HG02678 (cell line): Measurements from ENCODE around the gene ZCCHC7.
A peak's percentile ranks its signal among the peaks of the same experiment; 100 is the strongest.

Experiments
- ATAC-seq: cut with Tn5 transposase; IDR thresholded peaks from one replicate; pipeline ENCODE4 v1.9.1; 2021; ENCODE audit warnings: mild to moderate bottlenecking, moderate library complexity; ENCODE audit not compliant: unreplicated experiment

Gene ZCCHC7

DNA sequence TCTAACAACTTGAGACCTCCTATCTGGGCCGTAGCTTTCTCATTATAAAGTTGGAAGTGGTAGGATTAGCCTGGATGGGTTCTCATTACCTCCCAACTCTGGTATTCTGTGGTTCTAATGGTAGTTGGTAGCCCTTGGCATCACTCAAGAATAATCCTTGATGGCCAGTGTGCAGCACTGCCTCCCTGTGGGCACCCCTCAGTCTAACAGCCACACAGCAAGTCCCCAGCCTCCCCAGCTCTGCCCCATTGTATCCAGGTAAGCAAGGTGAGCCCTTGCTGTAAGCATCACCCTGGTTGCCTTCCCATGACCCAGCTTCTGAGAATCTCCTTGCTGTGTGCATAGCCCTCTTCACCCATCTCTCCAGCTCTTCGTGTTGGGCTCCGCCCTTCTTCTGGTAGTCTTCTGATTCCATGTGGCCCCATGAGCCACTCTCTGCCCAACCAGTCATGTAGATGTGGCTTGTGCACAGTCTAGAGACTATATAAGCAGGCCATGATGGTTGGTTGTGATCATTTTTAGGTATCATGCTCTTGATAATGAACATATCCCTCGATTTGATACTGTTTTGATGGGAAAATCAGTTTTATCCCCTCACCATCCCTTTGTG lies 244.5 kb downstream of the ZCCHC7 start:
- ATAC-seq: no peak

DNA sequence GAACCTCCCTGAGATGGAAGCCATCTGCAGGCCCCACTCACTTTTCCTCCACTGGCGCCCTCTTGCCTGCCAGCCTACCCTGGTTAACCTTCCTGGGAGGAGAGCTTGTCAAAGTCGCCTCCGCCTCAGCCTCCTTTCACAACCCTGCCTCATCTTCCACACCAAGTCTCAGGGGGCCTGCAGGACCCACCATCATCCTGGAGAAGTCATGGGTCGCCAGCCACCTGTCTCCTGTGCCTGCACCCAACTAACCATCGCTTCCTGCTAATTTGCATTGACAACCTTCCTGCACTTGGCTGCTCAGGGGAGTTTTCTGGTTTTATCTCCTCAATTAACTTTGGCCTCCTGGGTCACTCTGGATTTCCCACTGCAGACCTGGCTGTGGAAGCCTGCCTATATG lies 249.3 kb downstream of the ZCCHC7 start:
- ATAC-seq: peak; percentile 37

DNA sequence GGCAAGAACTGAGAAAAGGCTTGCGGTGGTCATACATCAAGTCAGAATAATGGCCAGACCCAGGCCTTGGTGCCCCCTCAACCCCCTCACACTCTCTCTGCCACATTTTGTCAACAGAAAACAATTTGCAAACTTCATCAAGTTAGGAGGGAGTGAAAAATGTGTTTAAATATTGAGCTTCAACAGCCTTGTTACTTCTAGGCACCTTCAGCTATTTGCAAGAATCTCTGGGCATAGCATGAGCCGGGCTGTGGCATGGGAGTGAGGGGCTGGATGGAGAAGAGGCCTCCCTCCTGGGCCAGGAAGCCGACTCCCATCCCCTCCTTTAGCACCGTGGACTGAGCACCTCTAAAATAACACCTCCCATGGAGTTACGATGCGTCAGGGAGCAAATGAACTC lies 249.9 kb downstream of the ZCCHC7 start:
- no peak for ATAC-seq

DNA sequence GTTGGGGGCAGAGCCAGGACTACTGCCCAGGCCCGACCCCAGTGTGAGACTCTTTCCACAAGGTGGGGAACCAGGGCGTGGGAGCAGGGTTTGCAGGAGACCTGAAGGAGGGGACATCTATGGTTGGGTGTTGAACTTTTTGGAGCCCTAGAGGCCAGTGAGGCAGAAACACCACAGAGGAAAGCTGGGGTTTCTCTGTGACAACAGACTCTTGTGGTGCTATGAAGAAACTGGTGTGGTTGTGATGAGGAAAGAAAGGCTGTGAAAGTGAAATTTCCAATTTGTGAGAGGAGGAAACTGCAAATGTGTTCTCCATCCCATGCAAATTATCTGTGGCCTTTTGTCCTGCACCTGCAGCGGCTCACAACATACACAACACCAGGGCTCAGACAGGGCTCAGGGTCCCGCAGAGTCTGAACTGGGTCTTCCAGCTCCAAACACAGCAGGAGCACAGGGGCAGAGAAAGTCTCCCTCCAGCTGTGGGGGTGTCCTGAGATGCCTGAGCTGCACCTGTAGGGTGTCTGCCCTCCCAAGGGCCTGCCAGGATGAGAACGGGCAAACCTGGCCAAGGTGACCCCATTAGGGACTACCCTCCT lies 250.7 kb downstream of the ZCCHC7 start:
- ATAC-seq: peak; percentile 72

DNA sequence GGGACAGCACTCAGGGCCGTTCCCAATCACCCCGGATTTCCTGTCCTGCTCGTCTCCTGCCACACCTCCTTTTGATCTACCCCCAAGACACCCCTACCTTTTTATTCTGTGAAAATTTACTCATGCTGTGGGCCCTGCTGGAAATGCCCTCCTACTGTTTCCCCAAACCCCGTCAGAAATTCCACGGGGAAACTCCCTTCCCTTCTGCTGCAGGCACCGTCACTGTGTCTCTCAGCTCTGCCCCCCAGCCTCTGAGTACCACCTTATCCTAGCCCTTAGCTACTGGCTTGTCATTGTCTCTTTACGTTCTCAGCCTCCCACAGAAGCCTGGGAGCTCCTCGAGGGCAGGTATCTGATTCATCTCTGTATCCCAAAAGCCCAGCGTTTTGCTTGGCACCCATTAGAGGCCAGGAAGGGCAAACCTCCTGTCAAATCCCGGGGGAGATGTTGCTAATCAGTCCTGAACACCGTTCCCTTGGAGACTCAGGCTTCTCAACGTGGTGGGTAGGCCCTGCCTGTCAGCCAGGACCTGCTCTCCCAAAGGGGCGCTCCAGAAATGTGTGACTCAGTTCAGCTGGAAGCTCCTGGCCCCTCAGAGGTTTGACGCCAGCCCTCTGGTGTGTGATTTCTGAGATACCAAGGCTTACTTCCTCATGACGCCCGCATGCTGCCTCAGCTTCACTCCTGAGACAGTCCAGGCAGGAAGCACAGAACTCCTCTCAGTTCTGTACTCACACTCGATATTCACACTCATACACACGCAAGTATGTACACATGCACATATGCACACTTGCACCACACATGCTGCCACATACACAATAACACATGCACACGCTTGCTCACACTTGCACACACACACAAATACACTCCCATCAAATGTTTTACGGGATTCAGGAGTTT lies 251.4 kb downstream of the ZCCHC7 start:
- ATAC-seq: peak; percentile 16

DNA sequence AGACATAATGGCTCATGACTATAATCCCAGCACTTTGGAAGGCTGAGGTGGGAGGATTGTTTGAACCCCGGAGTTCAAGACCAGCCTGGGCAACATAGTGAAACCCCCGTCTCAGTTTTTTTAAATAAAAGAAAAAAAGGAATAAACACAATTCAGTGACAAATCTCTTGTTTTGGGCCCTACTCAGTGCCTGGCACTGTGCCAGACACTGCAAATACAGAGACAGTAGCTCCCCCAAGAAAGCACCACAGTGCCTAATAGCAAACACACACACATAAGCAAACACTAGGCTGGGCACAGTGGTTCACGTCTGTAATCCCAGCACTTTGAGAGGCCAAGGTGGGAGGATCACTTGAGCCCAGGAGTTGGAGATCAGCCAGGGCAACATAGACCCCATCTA lies 252.5 kb downstream of the ZCCHC7 start:
- ATAC-seq: no peak

DNA sequence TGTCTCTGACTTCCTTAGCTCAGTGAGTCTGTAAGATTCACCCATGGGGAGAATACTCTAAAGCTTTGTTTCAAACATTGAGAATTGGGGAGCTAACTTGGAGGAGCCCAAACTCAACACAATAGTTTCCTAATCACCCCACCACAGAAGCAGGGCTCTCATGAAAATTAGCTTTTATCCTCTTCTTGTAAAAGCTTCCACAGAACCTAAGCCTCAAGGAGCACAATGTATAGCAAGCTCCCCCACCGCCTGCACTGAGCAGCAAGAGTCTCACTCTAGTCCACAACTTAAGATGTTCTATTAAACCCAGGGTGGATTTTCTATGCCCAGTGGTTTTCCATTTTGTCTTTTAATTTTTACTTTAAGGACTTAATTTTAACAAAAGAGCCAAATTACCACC lies 253.2 kb downstream of the ZCCHC7 start:
- ATAC-seq: no peak

DNA sequence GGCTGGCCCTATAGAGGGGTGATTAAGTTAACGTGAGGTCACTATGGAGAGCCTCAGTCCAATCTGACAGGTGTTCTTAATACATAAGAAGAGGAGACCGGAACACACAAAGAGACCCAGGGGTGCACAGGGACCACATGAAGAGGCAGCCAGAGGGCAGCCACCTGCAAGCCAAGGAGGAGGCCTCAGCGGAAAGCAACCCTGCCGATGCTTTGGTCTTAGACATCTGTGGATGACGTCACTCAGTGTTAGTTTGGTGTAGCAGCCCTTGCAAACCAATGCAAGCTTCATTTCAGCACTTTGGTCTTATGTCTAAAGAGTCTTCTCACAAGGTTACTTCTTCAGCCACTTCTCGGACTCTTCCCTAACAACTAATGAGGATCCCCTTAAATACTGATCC lies 254.5 kb downstream of the ZCCHC7 start:
- peak; percentile 43 for ATAC-seq

DNA sequence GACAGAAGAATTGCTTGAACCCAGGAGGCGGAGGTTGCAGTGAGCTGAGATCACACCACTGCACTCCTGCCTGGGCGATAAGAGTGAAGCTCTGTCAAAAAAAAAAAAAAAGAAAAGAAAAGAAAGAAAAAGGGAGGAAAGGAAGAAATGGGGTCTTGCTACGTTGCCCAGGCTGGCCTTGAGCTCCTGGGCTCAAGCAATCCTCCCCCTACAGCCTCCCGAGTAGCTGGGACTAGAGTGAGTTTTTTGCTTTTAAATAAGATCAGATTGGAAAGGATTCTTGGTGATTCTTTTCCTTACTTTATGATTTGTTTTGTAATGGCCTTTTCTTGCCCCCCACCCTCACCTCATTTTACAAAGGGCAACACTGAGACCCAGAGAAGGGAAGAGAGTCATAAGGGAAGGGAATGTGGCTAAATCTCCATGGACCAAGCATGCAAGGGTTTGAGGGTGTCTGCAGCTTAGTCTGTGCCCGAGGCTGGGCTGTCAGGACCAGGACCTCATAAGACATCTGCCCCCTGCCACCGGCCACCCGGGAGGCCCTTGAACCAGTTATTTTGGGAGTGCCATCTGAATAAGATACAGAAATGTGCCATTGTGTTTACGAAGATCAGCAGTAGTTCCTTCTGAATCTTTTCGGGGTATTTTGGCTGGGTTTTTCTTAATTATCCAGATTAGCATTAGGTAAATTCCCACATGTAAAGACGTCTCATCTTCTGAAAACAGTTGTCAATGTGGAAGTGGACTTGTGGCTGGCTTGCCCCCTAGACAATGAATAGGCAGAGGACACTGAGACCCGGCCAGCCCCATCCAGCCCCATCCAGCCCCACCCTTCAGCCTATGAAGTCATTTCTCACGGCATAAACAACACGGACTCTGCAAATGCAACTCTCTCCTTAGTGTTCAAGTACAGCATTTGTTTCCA lies 257.6 kb downstream of the ZCCHC7 start:
- ATAC-seq: peak; percentile 39

DNA sequence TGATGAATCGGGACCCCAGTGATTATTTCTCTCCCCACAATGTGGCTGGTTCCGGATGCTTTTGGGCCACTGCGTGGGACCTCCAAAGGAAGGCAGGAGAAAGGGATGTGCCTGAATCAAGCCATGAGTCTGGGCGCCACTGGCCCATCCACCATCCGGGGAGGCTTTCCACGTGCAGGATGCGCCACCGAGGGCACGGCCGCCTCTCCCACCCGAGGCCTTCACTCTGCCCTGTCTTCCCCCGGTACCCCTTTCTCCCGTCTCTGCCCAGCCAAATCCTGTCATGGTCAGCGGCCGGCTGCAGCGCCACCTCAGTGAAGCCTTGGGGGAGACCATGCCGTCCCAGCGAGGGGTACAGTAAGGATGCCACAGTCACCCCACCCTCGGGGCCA lies 258.2 kb downstream of the ZCCHC7 start:
- no peak for ATAC-seq

DNA sequence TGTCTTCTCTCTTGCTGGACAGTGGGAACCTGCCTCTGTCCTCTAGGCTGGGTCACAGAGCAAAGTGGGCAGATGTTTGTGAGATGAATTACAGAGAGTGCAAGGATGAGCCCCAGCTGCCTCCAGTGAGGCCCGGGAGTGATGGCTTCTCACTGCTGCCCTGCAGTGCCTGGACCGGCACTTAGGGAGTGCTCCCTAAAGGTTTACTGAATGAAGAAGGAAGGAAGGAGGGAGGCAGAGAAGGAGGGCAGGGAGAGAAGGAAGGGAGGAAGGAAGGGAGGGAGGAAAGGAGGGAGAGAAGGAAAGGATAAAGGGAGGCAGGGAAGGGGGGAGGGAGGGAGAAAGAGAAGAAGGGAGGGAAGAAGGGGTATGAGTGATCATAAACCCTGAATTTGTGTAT lies 259.5 kb downstream of the ZCCHC7 start:
- ATAC-seq: no peak

DNA sequence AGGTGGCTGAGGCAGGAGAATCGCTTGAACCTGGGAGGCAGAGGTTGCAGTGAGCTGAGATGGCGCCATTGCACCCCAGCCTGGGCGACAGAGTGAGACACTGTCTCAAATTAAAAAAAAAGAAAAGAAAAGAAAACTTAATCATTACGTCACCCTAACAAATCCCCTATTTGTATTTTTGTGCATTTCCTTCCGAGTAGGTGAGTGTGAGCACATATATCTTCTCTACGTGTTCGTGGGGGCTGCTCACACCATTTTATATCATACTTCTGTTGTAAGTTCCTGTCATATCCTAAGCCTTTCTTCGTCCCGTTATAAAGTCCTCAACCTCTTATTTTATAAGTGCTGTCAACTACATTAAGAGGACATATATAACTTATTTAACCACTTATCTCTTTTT lies 260.2 kb downstream of the ZCCHC7 start:
- ATAC-seq: no peak

DNA sequence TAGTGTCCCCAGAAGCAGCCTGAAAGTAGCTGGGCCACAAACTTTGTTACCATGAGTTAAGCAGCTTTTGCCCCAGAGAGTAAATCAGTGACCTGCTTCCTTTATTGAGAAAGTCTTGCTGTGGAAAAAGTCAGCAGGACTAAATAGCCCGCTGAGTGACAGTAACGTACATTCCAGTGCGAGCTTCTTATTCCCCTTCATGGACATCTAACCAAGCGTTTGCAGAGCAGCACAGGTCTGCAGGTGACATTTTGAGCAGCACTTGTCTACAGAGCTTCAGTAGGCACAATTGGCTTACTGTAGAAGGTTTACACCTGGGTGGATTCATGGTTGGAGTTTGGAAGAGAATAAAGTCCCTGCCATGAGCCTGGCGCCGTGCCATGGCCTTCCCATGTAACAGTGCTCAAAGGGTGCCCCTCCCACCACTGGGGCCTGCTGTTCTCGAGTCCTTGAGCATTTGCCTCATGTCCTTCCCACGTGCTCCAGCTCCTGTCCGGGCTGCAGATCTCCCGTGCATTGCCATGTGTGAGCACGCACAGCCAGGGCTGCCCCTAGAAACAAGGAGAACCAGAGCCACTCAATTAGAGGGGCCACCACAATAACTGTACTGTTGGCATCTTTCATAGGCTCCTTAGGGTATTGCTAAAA lies 260.8 kb downstream of the ZCCHC7 start:
- no peak for ATAC-seq

DNA sequence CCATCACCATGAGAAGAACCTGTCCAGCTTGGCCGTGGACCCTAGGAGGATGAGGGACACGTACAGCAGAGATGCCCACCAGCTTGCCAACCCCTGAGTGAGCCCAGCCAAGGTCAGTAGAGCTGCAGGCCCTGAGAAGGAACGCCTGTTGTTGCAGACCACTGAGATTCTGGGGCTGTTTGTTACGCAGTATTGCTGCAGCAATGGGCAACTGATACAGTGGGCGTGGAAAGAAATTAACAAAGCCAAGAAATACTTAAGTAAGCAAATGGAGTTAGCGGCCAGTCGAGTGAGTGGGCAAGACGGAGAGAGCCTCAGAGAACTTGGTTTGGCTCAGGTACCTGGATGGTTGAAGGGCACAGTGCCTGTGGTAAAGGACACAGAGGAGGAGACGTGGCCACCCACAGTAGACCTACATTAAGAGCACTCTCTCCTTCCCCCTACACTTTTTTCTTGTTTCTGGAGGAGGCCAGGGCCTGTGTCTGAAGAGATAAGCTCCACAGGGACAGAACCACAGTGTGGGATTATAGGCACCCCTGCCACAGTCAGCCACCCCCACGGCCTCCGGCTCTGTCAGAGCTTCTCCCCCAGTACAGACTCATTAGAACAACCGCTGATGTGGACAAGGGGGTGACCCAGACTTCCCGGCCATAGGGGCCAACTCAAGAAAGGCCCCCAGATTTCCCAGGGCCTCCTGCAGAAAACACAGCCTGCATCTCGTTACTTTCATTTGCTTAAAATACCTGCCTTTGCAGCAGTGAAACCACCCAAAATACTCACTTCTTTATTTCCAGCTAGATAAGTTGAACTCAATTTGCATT lies 262.0 kb downstream of the ZCCHC7 start:
- no peak for ATAC-seq

DNA sequence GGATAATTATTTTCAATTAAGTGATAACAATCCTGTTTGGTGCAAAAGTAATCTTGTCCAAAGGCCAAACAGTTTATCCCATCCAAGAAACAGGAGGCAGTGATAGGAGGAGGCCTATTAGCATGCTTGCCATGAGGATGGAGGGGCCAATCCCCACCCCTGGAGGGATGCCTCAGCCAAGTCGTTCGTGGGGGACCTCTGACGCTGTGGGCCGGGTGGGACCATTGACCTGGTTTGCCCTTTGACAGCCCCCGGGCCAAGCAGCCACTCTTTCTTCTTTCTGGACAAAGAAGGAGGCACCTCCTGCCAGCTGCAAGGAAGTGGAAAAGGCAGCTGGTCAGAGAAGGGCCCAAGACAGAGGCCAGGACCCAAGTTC lies 262.6 kb downstream of the ZCCHC7 start:
- no peak for ATAC-seq

DNA sequence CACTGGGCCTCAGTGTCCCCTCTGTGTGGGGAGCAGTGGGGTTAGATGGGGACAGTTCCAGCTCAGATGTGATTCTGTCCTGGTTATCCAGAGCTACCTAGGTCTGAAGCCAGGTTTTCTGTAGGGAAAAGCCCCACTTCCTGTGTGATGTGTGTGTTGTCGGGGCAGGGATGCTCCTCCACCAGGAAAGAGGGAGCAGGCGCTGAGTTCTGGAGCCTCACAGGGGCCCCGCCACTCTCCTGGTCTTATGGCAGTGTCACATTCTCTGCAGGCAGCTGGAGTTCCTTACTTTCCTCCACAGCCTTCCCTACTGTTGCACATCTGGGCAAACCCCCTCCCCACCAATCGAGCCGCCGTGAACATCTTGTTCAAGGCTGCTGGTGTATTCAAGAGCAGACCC lies 263.0 kb downstream of the ZCCHC7 start:
- ATAC-seq: no peak

DNA sequence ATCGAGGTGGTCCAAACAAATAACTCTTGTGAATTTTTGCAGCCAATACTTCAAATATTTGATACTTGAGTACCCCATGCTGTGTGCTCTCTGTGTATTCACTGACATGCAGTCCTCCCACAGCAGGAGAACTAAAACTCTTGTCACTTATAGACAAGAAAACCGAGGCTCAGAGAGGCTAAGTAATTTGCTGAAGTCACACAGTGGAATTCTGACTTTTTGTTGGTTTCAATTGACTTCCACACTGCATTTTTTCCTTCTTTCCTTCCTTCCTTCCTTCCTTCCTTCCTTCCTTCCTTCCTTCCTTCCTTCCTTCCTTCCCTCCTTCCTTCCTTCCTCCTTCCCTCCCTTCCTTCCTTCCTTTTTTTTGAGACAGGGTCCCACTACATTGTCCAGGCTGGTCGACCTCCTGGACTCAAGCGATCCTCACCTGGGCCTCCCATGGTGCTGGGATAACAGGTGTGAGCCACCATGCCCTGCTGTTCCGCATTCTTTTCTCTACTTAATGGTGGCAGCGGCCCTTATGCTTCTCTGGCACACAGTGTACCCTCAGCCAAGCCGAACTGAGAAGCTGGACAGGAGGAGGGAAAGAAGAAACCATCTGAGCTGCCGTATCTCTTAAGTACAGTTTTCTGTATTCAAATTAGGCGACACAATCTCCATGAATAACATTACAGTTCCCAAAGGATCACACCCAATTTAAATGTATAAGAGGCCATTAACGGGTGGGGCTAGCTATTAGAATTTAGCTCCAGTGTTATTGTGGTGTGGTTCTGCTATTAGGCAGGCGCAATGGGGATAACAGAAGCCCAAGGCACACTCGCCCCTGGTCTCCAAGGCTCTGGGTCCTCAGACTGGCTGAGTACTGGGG lies 263.7 kb downstream of the ZCCHC7 start:
- ATAC-seq: no peak

DNA sequence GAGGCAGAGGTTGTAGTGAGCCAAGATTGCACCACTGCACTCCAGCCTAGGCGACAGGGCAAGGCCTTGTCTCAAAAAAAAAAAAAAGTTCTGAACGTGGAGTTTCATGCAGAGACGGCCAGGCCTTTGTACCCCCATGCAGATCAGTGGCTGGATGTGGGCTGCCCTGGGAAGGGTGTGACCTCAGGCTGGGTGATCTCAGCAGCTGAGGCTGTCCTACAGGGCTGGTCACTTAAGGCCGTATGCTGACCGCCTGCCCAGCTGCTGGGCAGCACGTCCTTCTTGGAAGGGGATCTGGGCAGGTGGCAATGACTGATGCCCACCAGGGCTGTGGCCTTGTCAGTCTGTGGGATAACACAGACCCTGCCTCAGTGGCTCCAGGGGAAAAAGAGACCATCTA lies 264.9 kb downstream of the ZCCHC7 start:
- ATAC-seq: no peak

DNA sequence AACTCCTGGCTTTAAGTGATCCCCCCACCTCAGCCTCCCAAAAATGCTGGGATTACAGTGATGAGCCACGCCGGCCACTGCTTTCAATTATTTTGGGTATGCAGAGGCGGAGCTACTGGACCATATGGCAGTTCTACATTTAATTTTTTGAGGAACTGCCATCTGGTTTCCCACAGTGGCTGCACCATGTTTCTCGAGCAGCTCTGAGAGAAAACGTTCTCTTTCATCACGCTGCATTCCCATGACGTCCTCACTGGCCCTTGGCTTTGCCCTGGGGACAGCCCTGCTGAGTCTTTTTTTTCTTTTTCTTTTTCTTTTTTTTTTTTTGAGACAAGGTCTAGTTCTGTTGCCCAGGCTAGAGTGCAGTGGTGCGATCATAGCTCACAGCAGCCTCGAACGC lies 266.6 kb downstream of the ZCCHC7 start:
- ATAC-seq: no peak
